K562 (cell line): ENCODE measurements around the gene PHYHD1. TPM values are rescaled to one million over a fixed set of nuclear protein-coding genes. Genes with fewer than 3 reads are reported as not detected.

ENCODE experiments used
- ATAC-seq: fragments of 200-7000 bp; cut with Tn5 transposase; 3 replicates; pipeline ENCODE4 v1.9.1; 2020; ENCODE audit warnings: moderate library complexity
- BruUV-seq: library from RNA; stranded (reverse); fragments of 400-500 nt; replicated peaks from 2 replicates; lab custom pipeline; 2021; lab: Mats Ljungman, UMichigan
- CTCF ChIA-PET: fragments of 300-600 bp; formaldehyde crosslinking; extraction: SDS; loops from one replicate; lab custom pipeline; 2021; ENCODE audit warnings: low intra/inter-chr PET ratio; lab: Yijun Ruan, JAX
- POLR2A ChIA-PET: fragments of 300-600, 350-650 bp; sonication (Branson Sonifier 250); formaldehyde crosslinking; extraction: SDS; loops from one replicate; lab custom pipeline; 2021; ENCODE audit warnings: antibody characterized with exemption, inconsistent platforms; lab: Yijun Ruan, JAX
- DNase-seq, 4 experiments: peaks; one replicate each; pipeline versions ENCODE4 v3.0.0 to v3.0.0-alpha.2; 2011 to 2018; ENCODE audit warnings: low spot score in 3 of 4, mixed read lengths in 3 of 4; ENCODE audit errors: extremely low read depth in 1 of 4
- FAIRE-seq: peaks from 2 replicates; lab custom pipeline; 2011; peaks lifted over from hg19 to GRCh38; lab: Jason Lieb, UNC
- H2AFZ ChIP-seq: 2 replicates; pipeline ENCODE4 v1.6.0; 2011; ENCODE audit warnings: low read depth, low read length, control low read depth, inconsistent platforms
- H3K27ac ChIP-seq: fragments of 200-600 bp; 3 replicates; pipeline ENCODE4 v1.8.0; 2011; ENCODE audit warnings: low read depth, mild to moderate bottlenecking, control low read depth, inconsistent platforms, low read length, moderate library complexity, mixed read lengths; ENCODE audit errors: extremely low read depth
- H3K27me3 ChIP-seq, 2 experiments: fragments of 300-600 bp in 1 of 2; 2 replicates in 1 of 2; 3 replicates in 1 of 2; pipeline versions ENCODE4 v1.6.0 to v1.8.0; 2011; ENCODE audit warnings: inconsistent platforms in 2 of 2, low read length in 2 of 2, mild to moderate bottlenecking in 1 of 2, mixed read lengths in 1 of 2, moderate library complexity in 1 of 2; ENCODE audit not compliant: control insufficient read depth in 2 of 2, insufficient read depth in 2 of 2
- H3K36me3 ChIP-seq: fragments of 300-600 bp; 3 replicates; pipeline ENCODE4 v1.8.0; 2011; ENCODE audit warnings: mild to moderate bottlenecking, low read length, inconsistent platforms; ENCODE audit not compliant: control insufficient read depth, insufficient read depth
- H3K4me1 ChIP-seq, 2 experiments: fragments of 200-600 bp in 1 of 2; replicated peaks in 1 of 2; 2 replicates in 1 of 2; 3 replicates in 1 of 2; pipeline versions ENCODE4 v1.5.1 to v1.8.0; 2011; ENCODE audit warnings: inconsistent platforms in 2 of 2, low read length in 2 of 2, mild to moderate bottlenecking in 1 of 2, mixed read lengths in 1 of 2, moderate library complexity in 1 of 2; ENCODE audit not compliant: control insufficient read depth in 2 of 2, insufficient read depth in 2 of 2
- H3K4me2 ChIP-seq: 2 replicates; pipeline ENCODE4 v1.6.1; 2011; ENCODE audit warnings: low read length, control low read depth, inconsistent platforms, mixed read lengths; ENCODE audit not compliant: insufficient read depth
- H3K4me3 ChIP-seq: fragments of 200-600 bp; sonication (generic), shearing (Covaris generic); 2 replicates; pipeline ENCODE4 v1.5.1; 2016; ENCODE audit warnings: control low read depth, inconsistent platforms
- H3K79me2 ChIP-seq: fragments of 200-600 bp; 3 replicates; pipeline ENCODE4 v1.8.0; 2011; ENCODE audit warnings: low read length, inconsistent platforms; ENCODE audit not compliant: control insufficient read depth, insufficient read depth
- H3K9ac ChIP-seq, 2 experiments: 2 replicates each; pipeline versions ENCODE4 v1.6.0 to v1.6.1; 2011; ENCODE audit warnings: low read depth in 2 of 2, low read length in 2 of 2, control low read depth in 1 of 2, inconsistent platforms in 1 of 2, mild to moderate bottlenecking in 1 of 2, mixed read lengths in 1 of 2; ENCODE audit not compliant: insufficient read depth in 1 of 2
- H3K9me1 ChIP-seq: one replicate; pipeline ENCODE4 v1.6.0; 2011; ENCODE audit warnings: inconsistent platforms, mild to moderate bottlenecking, low read length, moderate library complexity; ENCODE audit not compliant: control insufficient read depth, insufficient read depth
- H3K9me3 ChIP-seq: replicated peaks from 2 replicates; pipeline ENCODE4 v1.5.1; 2011; ENCODE audit warnings: low read depth, low read length, inconsistent platforms; ENCODE audit not compliant: control insufficient read depth, insufficient read depth
- H4K20me1 ChIP-seq: replicated peaks from 2 replicates; pipeline ENCODE4 v1.6.1; 2011; ENCODE audit warnings: low read length, inconsistent platforms, mixed read lengths; ENCODE audit not compliant: control insufficient read depth, insufficient read depth
- ADNP ChIP-seq: fragments of 200-800 bp; sonication (Bioruptor generic); IDR thresholded peaks from 2 replicates; pipeline ENCODE4 v1.6.1; 2016; ENCODE audit warnings: missing genetic modification characterization, missing compliant biosample characterization
- BCOR ChIP-seq: fragments of 450-650 bp; IDR thresholded peaks from 2 replicates; pipeline ENCODE4 v1.6.1; 2016
- EHMT2 ChIP-seq: fragments of 450-650 bp; IDR thresholded peaks from 2 replicates; pipeline ENCODE4 v1.6.1; 2018; ENCODE audit warnings: antibody characterized with exemption
- KDM1A ChIP-seq, 2 experiments: fragments of 450-650 bp; IDR thresholded peaks; 2 replicates each; pipeline ENCODE4 v1.6.1; 2016; ENCODE audit warnings: mild to moderate bottlenecking in 2 of 2
- KLF16 ChIP-seq: IDR thresholded peaks from 2 replicates; pipeline ENCODE4 v1.6.1; 2016; ENCODE audit warnings: antibody characterized with exemption
- RBFOX2 ChIP-seq: fragments of 200-400 bp; formaldehyde crosslinking; IDR thresholded peaks from 2 replicates; pipeline ENCODE4 v1.6.1; 2017; ENCODE audit warnings: low read depth, mild to moderate bottlenecking, low read length, moderate library complexity
- RBM25 ChIP-seq: fragments of 200-400 bp; formaldehyde crosslinking; IDR thresholded peaks from 2 replicates; pipeline ENCODE4 v1.6.1; 2018; ENCODE audit warnings: low read length, low read depth, moderate library complexity; ENCODE audit not compliant: severe bottlenecking
- SMARCA5 ChIP-seq: fragments of 450-650 bp; IDR thresholded peaks from 2 replicates; pipeline ENCODE4 v1.6.1; 2016
- ZFP36 ChIP-seq: fragments of 150-350 bp; IDR thresholded peaks from 2 replicates; pipeline ENCODE4 v1.6.1; 2018; ENCODE audit warnings: low read length, low read depth; ENCODE audit not compliant: partially characterized antibody
- ZNF766 ChIP-seq: fragments of 200-800 bp; sonication (Bioruptor generic); conservative IDR thresholded peaks from 2 replicates; pipeline ENCODE4 v1.6.1; 2016; ENCODE audit warnings: missing genetic modification characterization, missing compliant biosample characterization
- WGBS: fragments of 100-300 bp; shearing (Covaris generic); methylation state at CpG from one replicate; pipeline ENCODE4 v1.1.6; 2016; ENCODE audit warnings: low coverage, mixed read lengths; ENCODE audit not compliant: insufficient coverage; ENCODE audit errors: missing lambda C conversion rate; 5-methylcytosine and 5-hydroxymethylcytosine counted together
- in situ Hi-C: fragments of 300-500 bp; cut with MboI; formaldehyde crosslinking; loops from 4 replicates; pipeline ENCODE4 v1.15.0; 2018; ENCODE audit warnings: inconsistent platforms, mixed read lengths
- intact Hi-C: fragments of 100-400 bp; cut with micrococcal nuclease; formaldehyde crosslinking; loops from 2 replicates; pipeline ENCODE4 v1.14.2; 2022
- polyA plus RNA-seq, 8 experiments: library from polyadenylated mRNA; depleted of rRNA in 4 of 8; stranded (reverse) in 5 of 8; unstranded in 3 of 8; fragments of >200 nt; fragmentation: Nextera tagmentation in 2 of 8; fragmentation: Illumina TruSeq in 1 of 8; extraction: Ambion mirVana in 2 of 8; extraction: Trizol in 1 of 8; gene quantifications; 2 replicates each; pipeline versions ENCODE4 v1.2.1 to v1.2.3, GENCODE V29; 2011 to 2014; ENCODE audit warnings: inconsistent platforms in 1 of 8, missing spikeins in 1 of 8
- total RNA-seq, 7 experiments: library from RNA; depleted of rRNA in 6 of 7; stranded (reverse); fragments of >200 nt in 6 of 7; fragmentation: Illumina TruSeq in 2 of 7; extraction: Trizol in 2 of 7; gene quantifications; 2 replicates each; pipeline versions ENCODE4 v1.2.1 to v1.2.3, GENCODE V29; 2011 to 2021; ENCODE audit warnings: low replicate concordance in 1 of 7
- TF ChIP-seq, protein P1 (sequence below): sonication (generic); formaldehyde crosslinking; IDR thresholded peaks from 2 replicates; pipeline ENCODE4 v1.8.1; 2023; ENCODE audit warnings: mild to moderate bottlenecking, missing genetic modification reagents

Gene PHYHD1
- total and polyA plus RNA-seq, 9 of the 15 experiments (the other 6 are each of a cell fraction or from before 2014, with no cell fraction given) = 0.36 to 1.3 (median 0.80) TPM

DNA sequence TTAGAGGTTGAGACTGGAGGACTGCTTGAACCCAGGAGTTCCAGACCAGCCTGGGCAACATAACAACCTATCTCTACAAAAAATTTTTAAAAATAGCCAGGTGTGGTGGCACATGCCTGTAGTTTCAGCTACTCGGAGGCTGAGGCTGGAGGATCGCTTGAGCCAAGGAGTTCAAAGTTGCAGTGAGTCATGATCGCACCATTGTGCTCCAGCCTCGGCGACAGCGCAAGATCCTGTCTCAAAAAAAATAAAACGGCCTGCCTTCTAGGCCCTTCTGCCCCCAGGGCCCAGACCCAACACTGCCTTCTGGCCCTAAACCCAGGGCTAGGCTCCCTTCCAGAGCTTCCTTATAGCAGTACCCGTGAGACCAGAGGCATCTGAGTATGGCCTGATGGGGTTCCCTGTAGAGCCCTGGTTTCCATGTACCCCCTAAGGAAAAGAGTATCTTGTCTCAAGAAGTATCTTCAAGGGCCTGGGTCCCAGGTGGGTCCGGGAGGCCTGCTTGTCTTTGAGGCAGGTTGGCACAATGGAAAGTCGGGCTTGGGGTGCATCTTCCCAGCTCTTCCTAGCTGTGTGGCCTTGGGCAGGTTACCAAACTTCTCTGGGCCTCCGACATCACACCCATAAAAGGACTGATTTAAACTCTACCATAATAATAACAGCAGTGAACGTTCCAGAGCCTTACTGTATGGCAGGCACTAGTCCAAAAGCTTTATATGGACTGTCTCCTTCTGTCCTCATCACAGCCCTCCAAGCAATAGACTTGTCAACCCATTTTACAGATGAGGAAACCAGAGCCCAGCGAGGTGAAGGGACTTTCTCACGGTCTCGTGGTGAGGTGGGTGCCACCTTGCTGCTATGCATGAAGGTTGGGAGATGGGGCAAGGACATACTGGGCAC, 29.2 kb upstream of the PHYHD1 start:
- ChIA-PET CTCF (no interaction called here), POLR2A (interaction anchor here (0.5 to 2.3 kb wide), 8 partner anchors 10 to 256 kb away, joined by 3 to 6 read pairs (median 4); partner anchors contain the start of genes KYAT1 and LRRC8A)
- Histone ChIP-seq H4K20me1 (0 out of 2 replicates have a peak, but pooled peaks cover 3% of the 10 kb centered on the region), H3K9me3 (no peaks in the 10 kb centered on the region), H3K9ac (peak overlapping the region in 1 of 2 experiments; percentile 45; a peak in 1 of 4 replicates), H3K79me2 (0 out of 3 replicates have a peak, but pooled peaks cover 3% of the 10 kb centered on the region), H3K27ac (no peak overlapping the region), H3K4me2 (no peak overlapping the region), H3K4me1 (peaks cover 3 to 18% of the 10 kb centered on the region in 2 experiments; a peak in 4 of 5 replicates), H3K4me3 (no peak overlapping the region), H3K36me3 (peaks cover 50% of the 10 kb centered on the region; the same call in 2 of the 3 replicates), H2AFZ (no peak overlapping the region), H3K9me1 (peaks cover 3% of the 10 kb centered on the region), H3K27me3 (no peaks in the 10 kb centered on the region)
- in situ Hi-C loops = no loop called here
- FAIRE-seq (no peak), DNase-seq (no peak), ATAC-seq (no peak)
- intact Hi-C loops = no loop called here
- 87% methylated on average over 15 of the region's 15 CpGs for WGBS
- no TSS peak for BruUV-seq
- TF ChIP-seq RBM25 (peak; percentile 63), KDM1A (IDR thresholded peaks at IDR 0.05) (peak; percentile 36 to 56; a peak in 3 of 4 replicates), ADNP (tag) (peak; percentile 60; the same call in 1 of the 2 replicates), EHMT2 (no peak), BCOR (peak; percentile 85), ZFP36 (peak; percentile 54), ZNF766 (CRISPR knock-in tag) (no peak), SMARCA5 (peak; percentile 79; the same call in 1 of the 2 replicates), RBFOX2 (0 out of 2 replicates have a peak, but pooled peaks have one; percentile 1), KLF16 (no peak)
- TF ChIP-seq, protein P1, sequence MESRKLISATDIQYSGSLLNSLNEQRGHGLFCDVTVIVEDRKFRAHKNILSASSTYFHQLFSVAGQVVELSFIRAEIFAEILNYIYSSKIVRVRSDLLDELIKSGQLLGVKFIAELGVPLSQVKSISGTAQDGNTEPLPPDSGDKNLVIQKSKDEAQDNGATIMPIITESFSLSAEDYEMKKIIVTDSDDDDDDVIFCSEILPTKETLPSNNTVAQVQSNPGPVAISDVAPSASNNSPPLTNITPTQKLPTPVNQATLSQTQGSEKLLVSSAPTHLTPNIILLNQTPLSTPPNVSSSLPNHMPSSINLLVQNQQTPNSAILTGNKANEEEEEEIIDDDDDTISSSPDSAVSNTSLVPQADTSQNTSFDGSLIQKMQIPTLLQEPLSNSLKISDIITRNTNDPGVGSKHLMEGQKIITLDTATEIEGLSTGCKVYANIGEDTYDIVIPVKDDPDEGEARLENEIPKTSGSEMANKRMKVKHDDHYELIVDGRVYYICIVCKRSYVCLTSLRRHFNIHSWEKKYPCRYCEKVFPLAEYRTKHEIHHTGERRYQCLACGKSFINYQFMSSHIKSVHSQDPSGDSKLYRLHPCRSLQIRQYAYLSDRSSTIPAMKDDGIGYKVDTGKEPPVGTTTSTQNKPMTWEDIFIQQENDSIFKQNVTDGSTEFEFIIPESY = 0 out of 2 replicates have a peak, but pooled peaks have one; percentile 39
